ENCODE data around the gene FAM170B. TPM values are rescaled to one million over a fixed set of nuclear protein-coding genes. Genes with fewer than 3 reads are reported as not detected.

FAM170B gene
- total RNA-seq, 1 experiment from 2014 or later = not detected

DNA sequence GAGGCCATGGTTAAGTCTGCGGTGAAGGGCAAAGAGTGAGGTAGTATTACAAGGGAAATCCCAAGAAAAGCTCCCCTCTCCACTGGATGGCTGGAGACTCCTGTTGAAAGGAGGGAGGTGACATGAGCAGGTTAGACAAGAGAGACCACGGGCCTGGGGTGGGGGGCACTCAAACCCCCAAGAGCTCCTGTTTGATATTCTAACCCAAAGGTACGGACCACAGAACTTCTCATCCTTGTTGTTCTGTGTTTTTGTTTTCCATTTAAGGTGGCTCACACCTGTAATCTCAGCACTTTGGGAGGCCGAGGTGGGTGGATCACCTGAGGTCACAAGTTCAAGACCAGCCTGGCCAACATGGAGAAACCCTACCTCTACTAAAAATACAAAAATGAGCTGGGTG lies 30.1 kb downstream of the FAM170B start:
- POLR2A ChIA-PET = no interaction called here
- DNase-seq (ENCODE audit: low spot score) (no peak), ATAC-seq (no peak)
- Mint-ChIP-seq H3K4me1 (0 out of 2 replicates have a peak, but pooled peaks cover 3% of the 10 kb centered on the region), H3K27me3 (ENCODE audit: low read depth) (no peaks in the 10 kb centered on the region), H3K36me3 (no peaks in the 10 kb centered on the region), H3K4me3 (no peak overlapping the region), H3K9me3 (peaks cover 3% of the 10 kb centered on the region; the same call in 1 of the 2 replicates), H3K27ac (no peak overlapping the region)
- CTCF ChIA-PET = interaction anchor here (1.2 kb wide), 1 partner anchor 61 kb away, joined by 3 read pairs; no protein-coding TSS in a partner anchor
- TF ChIP-seq, protein P1, sequence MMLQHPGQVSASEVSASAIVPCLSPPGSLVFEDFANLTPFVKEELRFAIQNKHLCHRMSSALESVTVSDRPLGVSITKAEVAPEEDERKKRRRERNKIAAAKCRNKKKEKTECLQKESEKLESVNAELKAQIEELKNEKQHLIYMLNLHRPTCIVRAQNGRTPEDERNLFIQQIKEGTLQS (CRISPR knock-in tag; conservative IDR thresholded peaks at IDR 0.05) = no peak
- TF ChIP-seq GABPB1 (CRISPR knock-in tag; IDR thresholded peaks at IDR 0.05) (no peak), ZBTB21 (CRISPR knock-in tag; IDR thresholded peaks at IDR 0.05; ENCODE audit: borderline replicate concordance) (no peak), RORB (CRISPR knock-in tag; IDR thresholded peaks at IDR 0.05) (no peak), NR3C1 (CRISPR knock-in tag; conservative IDR thresholded peaks at IDR 0.05; ENCODE audit: low read depth) (no peak), TEAD1 (CRISPR knock-in tag; IDR thresholded peaks at IDR 0.05) (no peak), IRF2 (CRISPR knock-in tag; IDR thresholded peaks at IDR 0.05; ENCODE audit: borderline replicate concordance, low read depth) (no peak), CREM (CRISPR knock-in tag; IDR thresholded peaks at IDR 0.05) (no peak)
- TF ChIP-seq, protein P2, sequence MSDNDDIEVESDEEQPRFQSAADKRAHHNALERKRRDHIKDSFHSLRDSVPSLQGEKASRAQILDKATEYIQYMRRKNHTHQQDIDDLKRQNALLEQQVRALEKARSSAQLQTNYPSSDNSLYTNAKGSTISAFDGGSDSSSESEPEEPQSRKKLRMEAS (CRISPR knock-in tag; IDR thresholded peaks at IDR 0.05) = no peak
- TF ChIP-seq, protein P3, sequence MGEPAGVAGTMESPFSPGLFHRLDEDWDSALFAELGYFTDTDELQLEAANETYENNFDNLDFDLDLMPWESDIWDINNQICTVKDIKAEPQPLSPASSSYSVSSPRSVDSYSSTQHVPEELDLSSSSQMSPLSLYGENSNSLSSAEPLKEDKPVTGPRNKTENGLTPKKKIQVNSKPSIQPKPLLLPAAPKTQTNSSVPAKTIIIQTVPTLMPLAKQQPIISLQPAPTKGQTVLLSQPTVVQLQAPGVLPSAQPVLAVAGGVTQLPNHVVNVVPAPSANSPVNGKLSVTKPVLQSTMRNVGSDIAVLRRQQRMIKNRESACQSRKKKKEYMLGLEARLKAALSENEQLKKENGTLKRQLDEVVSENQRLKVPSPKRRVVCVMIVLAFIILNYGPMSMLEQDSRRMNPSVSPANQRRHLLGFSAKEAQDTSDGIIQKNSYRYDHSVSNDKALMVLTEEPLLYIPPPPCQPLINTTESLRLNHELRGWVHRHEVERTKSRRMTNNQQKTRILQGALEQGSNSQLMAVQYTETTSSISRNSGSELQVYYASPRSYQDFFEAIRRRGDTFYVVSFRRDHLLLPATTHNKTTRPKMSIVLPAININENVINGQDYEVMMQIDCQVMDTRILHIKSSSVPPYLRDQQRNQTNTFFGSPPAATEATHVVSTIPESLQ (CRISPR knock-in tag; IDR thresholded peaks at IDR 0.05) = no peak
- TF ChIP-seq, protein P4, sequence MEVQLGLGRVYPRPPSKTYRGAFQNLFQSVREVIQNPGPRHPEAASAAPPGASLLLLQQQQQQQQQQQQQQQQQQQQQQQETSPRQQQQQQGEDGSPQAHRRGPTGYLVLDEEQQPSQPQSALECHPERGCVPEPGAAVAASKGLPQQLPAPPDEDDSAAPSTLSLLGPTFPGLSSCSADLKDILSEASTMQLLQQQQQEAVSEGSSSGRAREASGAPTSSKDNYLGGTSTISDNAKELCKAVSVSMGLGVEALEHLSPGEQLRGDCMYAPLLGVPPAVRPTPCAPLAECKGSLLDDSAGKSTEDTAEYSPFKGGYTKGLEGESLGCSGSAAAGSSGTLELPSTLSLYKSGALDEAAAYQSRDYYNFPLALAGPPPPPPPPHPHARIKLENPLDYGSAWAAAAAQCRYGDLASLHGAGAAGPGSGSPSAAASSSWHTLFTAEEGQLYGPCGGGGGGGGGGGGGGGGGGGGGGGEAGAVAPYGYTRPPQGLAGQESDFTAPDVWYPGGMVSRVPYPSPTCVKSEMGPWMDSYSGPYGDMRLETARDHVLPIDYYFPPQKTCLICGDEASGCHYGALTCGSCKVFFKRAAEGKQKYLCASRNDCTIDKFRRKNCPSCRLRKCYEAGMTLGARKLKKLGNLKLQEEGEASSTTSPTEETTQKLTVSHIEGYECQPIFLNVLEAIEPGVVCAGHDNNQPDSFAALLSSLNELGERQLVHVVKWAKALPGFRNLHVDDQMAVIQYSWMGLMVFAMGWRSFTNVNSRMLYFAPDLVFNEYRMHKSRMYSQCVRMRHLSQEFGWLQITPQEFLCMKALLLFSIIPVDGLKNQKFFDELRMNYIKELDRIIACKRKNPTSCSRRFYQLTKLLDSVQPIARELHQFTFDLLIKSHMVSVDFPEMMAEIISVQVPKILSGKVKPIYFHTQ (CRISPR knock-in tag; IDR thresholded peaks at IDR 0.05) = no peak
- TF ChIP-seq, protein P5, sequence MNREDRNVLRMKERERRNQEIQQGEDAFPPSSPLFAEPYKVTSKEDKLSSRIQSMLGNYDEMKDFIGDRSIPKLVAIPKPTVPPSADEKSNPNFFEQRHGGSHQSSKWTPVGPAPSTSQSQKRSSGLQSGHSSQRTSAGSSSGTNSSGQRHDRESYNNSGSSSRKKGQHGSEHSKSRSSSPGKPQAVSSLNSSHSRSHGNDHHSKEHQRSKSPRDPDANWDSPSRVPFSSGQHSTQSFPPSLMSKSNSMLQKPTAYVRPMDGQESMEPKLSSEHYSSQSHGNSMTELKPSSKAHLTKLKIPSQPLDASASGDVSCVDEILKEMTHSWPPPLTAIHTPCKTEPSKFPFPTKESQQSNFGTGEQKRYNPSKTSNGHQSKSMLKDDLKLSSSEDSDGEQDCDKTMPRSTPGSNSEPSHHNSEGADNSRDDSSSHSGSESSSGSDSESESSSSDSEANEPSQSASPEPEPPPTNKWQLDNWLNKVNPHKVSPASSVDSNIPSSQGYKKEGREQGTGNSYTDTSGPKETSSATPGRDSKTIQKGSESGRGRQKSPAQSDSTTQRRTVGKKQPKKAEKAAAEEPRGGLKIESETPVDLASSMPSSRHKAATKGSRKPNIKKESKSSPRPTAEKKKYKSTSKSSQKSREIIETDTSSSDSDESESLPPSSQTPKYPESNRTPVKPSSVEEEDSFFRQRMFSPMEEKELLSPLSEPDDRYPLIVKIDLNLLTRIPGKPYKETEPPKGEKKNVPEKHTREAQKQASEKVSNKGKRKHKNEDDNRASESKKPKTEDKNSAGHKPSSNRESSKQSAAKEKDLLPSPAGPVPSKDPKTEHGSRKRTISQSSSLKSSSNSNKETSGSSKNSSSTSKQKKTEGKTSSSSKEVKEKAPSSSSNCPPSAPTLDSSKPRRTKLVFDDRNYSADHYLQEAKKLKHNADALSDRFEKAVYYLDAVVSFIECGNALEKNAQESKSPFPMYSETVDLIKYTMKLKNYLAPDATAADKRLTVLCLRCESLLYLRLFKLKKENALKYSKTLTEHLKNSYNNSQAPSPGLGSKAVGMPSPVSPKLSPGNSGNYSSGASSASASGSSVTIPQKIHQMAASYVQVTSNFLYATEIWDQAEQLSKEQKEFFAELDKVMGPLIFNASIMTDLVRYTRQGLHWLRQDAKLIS (CRISPR knock-in tag; IDR thresholded peaks at IDR 0.05; ENCODE audit: borderline replicate concordance) = no peak

DNA sequence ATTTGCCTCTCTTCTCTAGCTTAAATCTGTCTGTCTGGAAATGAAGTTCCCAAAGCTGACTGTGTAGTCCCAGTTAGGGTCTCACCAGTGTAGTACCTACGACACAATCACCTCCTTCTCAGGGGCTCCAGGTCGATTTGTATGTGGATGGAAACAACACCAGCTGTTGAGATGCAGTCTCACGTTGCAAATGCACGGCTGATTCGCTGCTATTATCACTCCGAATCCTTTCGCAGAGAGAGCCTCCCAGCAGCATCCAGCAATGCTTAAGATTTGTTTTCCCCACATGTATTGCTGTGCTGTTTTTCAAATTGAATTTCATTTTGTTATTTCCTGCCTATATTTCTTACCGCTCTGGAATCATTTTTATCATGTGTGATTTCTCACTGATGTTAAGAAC lies 34.8 kb downstream of the FAM170B start:
- peaks cover 3% of the 10 kb centered on the region; the same call in 1 of the 2 replicates for H3K9me3 Mint-ChIP-seq
- POLR2A ChIA-PET = interaction anchor here (0.6 kb wide), 1 partner anchor 259 kb away, joined by 3 read pairs; no protein-coding TSS in a partner anchor
- no peak for ATAC-seq
- CTCF ChIA-PET = no interaction called here
- H3K36me3 Mint-ChIP-seq = no peaks in the 10 kb centered on the region
- H3K27ac Mint-ChIP-seq = no peak overlapping the region
- 0 out of 2 replicates have a peak, but pooled peaks cover 3% of the 10 kb centered on the region for H3K4me1 Mint-ChIP-seq
- DNase-seq (ENCODE audit: low spot score) = no peak
- H3K27me3 Mint-ChIP-seq (ENCODE audit: low read depth) = no peaks in the 10 kb centered on the region
- no peak overlapping the region for H3K4me3 Mint-ChIP-seq
- TF ChIP-seq, protein P6, sequence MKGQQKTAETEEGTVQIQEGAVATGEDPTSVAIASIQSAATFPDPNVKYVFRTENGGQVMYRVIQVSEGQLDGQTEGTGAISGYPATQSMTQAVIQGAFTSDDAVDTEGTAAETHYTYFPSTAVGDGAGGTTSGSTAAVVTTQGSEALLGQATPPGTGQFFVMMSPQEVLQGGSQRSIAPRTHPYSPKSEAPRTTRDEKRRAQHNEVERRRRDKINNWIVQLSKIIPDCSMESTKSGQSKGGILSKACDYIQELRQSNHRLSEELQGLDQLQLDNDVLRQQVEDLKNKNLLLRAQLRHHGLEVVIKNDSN (CRISPR knock-in tag; IDR thresholded peaks at IDR 0.05) = no peak
- TF ChIP-seq ZNF671 (CRISPR knock-in tag; IDR thresholded peaks at IDR 0.05) = no peak
- no peak for TF ChIP-seq FOXK1 (CRISPR knock-in tag; IDR thresholded peaks at IDR 0.05)
- TF ChIP-seq, protein P5 (CRISPR knock-in tag; IDR thresholded peaks at IDR 0.05; ENCODE audit: borderline replicate concordance) = no peak
- TF ChIP-seq, protein P7, sequence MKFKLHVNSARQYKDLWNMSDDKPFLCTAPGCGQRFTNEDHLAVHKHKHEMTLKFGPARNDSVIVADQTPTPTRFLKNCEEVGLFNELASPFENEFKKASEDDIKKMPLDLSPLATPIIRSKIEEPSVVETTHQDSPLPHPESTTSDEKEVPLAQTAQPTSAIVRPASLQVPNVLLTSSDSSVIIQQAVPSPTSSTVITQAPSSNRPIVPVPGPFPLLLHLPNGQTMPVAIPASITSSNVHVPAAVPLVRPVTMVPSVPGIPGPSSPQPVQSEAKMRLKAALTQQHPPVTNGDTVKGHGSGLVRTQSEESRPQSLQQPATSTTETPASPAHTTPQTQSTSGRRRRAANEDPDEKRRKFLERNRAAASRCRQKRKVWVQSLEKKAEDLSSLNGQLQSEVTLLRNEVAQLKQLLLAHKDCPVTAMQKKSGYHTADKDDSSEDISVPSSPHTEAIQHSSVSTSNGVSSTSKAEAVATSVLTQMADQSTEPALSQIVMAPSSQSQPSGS (CRISPR knock-in tag; IDR thresholded peaks at IDR 0.05; ENCODE audit: borderline replicate concordance, low read depth) = no peak
- no peak for TF ChIP-seq IRF2 (CRISPR knock-in tag; IDR thresholded peaks at IDR 0.05; ENCODE audit: borderline replicate concordance, low read depth)
